Transverse colon (tissue), 4 donors: ENCODE measurements around the gene CISH. TPM values are rescaled to one million over a fixed set of nuclear protein-coding genes. Genes with fewer than 3 reads are reported as not detected.

ENCODE experiments used
- DNase-seq: peaks from one replicate; pipeline ENCODE4 v3.0.0-alpha.2; 2019
- H3K27ac ChIP-seq, 4 donors: fragments of 200-600 bp; sonication (generic); 2 replicates each; pipeline ENCODE4 v1.5.1; 2016 to 2018; ENCODE audit warnings: inconsistent platforms in 4 of 4
- H3K27me3 ChIP-seq: fragments of 200-600 bp; sonication (generic); 2 replicates; pipeline ENCODE4 v1.5.1; 2017; ENCODE audit warnings: inconsistent platforms
- H3K36me3 ChIP-seq, 4 donors: fragments of 200-600 bp; sonication (generic); 2 replicates each; pipeline ENCODE4 v1.5.1; 2017 to 2019; ENCODE audit warnings: inconsistent platforms in 4 of 4
- H3K4me1 ChIP-seq, 4 donors: fragments of 200-600 bp; sonication (generic); 2 replicates each; pipeline ENCODE4 v1.5.1; 2017 to 2020; ENCODE audit warnings: inconsistent platforms in 4 of 4
- H3K4me3 ChIP-seq, 4 donors: fragments of 200-600 bp; sonication (generic); 1 replicate in 1 of 4; 2 replicates in 3 of 4; pipeline versions ENCODE4 v1.5.1 to v1.6.1; 2017 to 2019; ENCODE audit warnings: inconsistent platforms in 4 of 4
- H3K9me3 ChIP-seq, 2 donors: fragments of 200-600 bp; sonication (generic); 2 replicates each; pipeline ENCODE4 v1.5.1; 2017 to 2019; ENCODE audit warnings: inconsistent platforms in 2 of 2
- EP300 ChIP-seq: sonication (generic); formaldehyde crosslinking; IDR thresholded peaks from one replicate; pipeline ENCODE4 v1.6.1; 2017; ENCODE audit warnings: antibody characterized with exemption, low read depth
- POLR2A ChIP-seq: fragments of 450-650 bp; IDR thresholded peaks from one replicate; pipeline ENCODE4 v1.6.1; 2016; ENCODE audit warnings: antibody characterized with exemption, mild to moderate bottlenecking, moderate library complexity
- POLR2AphosphoS5 ChIP-seq, 3 donors: sonication (generic); formaldehyde crosslinking; IDR thresholded peaks; one replicate each; pipeline ENCODE4 v1.6.1; 2016; ENCODE audit warnings: antibody characterized with exemption in 3 of 3
- WGBS, 2 donors: methylation state at CpG; one replicate each; pipeline ENCODE4 v1.1.5; 2018; ENCODE audit warnings: low coverage in 1 of 2; 5-methylcytosine and 5-hydroxymethylcytosine counted together
- in situ Hi-C, 4 donors: fragments of 200-750 bp; cut with MboI; loops; one replicate each; pipeline versions ENCODE4 v1.15.0 to v1.15.1; 2017; ENCODE audit warnings: low sequenced_read_pairs in 3 of 4, low pct_ligation_motif_present in 1 of 4, low pct_unique_long_range_greater_than_20kb in 1 of 4
- intact Hi-C: fragments of 100-400 bp; cut with DNase I; formaldehyde crosslinking; loops from one replicate; pipeline ENCODE4 v1.15.1; 2023; ENCODE audit warnings: low total_unique reads
- total RNA-seq, 4 donors: library from RNA; depleted of rRNA; stranded (reverse); fragments of >200 nt; gene quantifications; one replicate each; pipeline ENCODE4 v1.1.0, GENCODE V29; 2016
- TF ChIP-seq, protein P1 (sequence below), 5 experiments: fragments of 200-600 bp in 3 of 5; fragments of 450-650 bp in 2 of 5; sonication (generic) in 3 of 5; IDR thresholded peaks; 1 replicate in 2 of 5; 2 replicates in 3 of 5; pipeline ENCODE4 v1.5.1; 2016 to 2017; ENCODE audit warnings: antibody characterized with exemption in 5 of 5, inconsistent platforms in 3 of 5, mild to moderate bottlenecking in 2 of 5, moderate library complexity in 1 of 5

Gene CISH
- total RNA-seq, 4 donors from 2014 or later = 3.0 to 15.9 (median 9.2) TPM

DNA sequence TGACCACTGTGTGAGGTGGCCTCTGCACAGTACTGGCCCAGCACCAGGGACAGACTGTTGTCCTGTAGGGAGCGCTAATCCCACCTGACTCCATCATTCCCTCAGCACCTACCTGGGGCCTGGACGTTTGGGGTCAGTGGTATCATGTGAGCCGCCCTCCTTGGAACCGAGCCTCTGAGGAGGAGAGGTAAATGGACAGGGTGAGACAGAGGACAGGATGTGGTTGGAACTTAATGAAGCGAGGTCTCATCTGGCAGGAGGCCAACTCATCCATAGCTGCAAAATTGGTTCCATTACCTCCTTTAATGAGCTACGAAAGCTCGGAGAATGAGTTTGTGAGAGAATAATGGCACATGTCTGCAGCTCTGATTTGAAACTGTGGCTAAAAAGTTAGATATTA is 19.3 kb upstream of the CISH start:
- TF ChIP-seq POLR2AphosphoS5 (IDR thresholded peaks at IDR 0.05) = no peak
- TF ChIP-seq, protein P1, sequence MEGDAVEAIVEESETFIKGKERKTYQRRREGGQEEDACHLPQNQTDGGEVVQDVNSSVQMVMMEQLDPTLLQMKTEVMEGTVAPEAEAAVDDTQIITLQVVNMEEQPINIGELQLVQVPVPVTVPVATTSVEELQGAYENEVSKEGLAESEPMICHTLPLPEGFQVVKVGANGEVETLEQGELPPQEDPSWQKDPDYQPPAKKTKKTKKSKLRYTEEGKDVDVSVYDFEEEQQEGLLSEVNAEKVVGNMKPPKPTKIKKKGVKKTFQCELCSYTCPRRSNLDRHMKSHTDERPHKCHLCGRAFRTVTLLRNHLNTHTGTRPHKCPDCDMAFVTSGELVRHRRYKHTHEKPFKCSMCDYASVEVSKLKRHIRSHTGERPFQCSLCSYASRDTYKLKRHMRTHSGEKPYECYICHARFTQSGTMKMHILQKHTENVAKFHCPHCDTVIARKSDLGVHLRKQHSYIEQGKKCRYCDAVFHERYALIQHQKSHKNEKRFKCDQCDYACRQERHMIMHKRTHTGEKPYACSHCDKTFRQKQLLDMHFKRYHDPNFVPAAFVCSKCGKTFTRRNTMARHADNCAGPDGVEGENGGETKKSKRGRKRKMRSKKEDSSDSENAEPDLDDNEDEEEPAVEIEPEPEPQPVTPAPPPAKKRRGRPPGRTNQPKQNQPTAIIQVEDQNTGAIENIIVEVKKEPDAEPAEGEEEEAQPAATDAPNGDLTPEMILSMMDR (IDR thresholded peaks at IDR 0.05) = no peak
- TF ChIP-seq POLR2A = no peak
- no peak for TF ChIP-seq EP300
- H3K4me3 ChIP-seq = no peak overlapping the region
- DNase-seq = no peak
- peaks cover 0 to 24% (median under 1%) of the 10 kb centered on the region in 4 donors for H3K4me1 ChIP-seq
- no peak overlapping the region for H3K27ac ChIP-seq
- intact Hi-C loops = no loop called here
- in situ Hi-C loops = no loop called here
- 85 to 90% methylated on average over 2 to 7 of the region's 7 CpGs for WGBS, 2 donors
- H3K9me3 ChIP-seq = no peaks in the 10 kb centered on the region
- H3K36me3 ChIP-seq = no peaks in the 10 kb centered on the region
- no peaks in the 10 kb centered on the region for H3K27me3 ChIP-seq

DNA sequence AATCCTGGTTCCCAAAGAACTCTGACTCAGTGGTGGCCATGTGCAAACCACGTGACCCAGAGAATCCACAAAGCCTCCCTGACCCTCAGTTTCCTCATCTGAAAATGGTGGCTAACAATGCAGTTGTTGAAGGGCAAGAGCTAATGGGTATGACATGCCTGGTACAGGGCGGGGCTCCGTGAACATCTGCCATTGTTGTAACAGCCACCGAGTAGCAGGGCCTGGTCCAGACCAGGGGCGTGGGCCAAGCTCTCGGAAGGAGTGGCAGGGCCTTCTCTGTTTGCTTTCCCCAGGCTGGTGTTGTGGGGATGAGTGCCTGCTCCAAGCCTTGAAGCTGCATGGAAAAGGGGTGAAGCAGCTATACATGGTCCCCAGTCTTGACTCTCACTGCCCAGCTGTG is 18.8 kb upstream of the CISH start:
- Histone ChIP-seq H3K27me3 (no peaks in the 10 kb centered on the region), H3K36me3 (no peaks in the 10 kb centered on the region), H3K27ac (no peak overlapping the region), H3K4me1 (peaks cover 0 to 24% (median 4%) of the 10 kb centered on the region in 4 donors), H3K4me3 (no peak overlapping the region), H3K9me3 (no peaks in the 10 kb centered on the region)
- intact Hi-C loops = no loop called here
- no peak for TF ChIP-seq EP300
- no peak for TF ChIP-seq POLR2AphosphoS5 (IDR thresholded peaks at IDR 0.05)
- no peak for TF ChIP-seq POLR2A
- TF ChIP-seq, protein P1 (IDR thresholded peaks at IDR 0.05) = no peak
- WGBS, 2 donors = 92% methylated on average over 6 of the region's 6 CpGs; no CpG with 5 or more reads in 1 of the 2 donors
- in situ Hi-C loops = no loop called here
- DNase-seq = no peak

DNA sequence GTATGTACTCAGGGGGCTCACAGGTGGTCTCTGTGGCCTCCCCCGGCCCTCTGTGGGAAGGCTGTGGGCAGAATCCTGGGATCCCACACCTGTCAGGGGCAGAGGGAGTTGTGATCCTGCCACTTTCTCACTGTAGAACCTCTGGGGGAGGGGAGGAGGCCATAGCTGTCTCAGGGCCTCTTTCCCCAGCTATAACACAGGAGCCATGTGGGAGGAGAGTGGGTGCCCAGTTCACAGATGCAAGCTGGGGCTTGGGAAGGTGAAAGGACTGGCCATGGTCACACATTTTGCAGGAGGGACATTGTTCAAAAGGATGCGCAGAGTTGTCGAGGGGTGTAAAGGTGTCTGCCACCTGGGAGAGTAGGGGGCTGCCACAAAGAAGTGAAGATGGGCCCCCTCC is 17.0 kb upstream of the CISH start:
- DNase-seq = no peak
- intact Hi-C loops = no loop called here
- Histone ChIP-seq H3K27ac (no peak overlapping the region), H3K36me3 (no peaks in the 10 kb centered on the region), H3K4me1 (peaks cover 0 to 29% (median 15%) of the 10 kb centered on the region in 4 donors), H3K9me3 (no peaks in the 10 kb centered on the region), H3K4me3 (no peak overlapping the region), H3K27me3 (no peaks in the 10 kb centered on the region)
- no peak for TF ChIP-seq EP300
- no peak for TF ChIP-seq POLR2AphosphoS5 (IDR thresholded peaks at IDR 0.05)
- TF ChIP-seq, protein P1 (IDR thresholded peaks at IDR 0.05) = no peak
- no peak for TF ChIP-seq POLR2A
- in situ Hi-C loops = loop anchor here in 2 of 4 donors (10.0 kb wide), 1 partner anchor 746 kb away; no protein-coding TSS in a partner anchor
- 88 to 90% methylated on average over 2 to 3 of the region's 3 CpGs for WGBS, 2 donors

DNA sequence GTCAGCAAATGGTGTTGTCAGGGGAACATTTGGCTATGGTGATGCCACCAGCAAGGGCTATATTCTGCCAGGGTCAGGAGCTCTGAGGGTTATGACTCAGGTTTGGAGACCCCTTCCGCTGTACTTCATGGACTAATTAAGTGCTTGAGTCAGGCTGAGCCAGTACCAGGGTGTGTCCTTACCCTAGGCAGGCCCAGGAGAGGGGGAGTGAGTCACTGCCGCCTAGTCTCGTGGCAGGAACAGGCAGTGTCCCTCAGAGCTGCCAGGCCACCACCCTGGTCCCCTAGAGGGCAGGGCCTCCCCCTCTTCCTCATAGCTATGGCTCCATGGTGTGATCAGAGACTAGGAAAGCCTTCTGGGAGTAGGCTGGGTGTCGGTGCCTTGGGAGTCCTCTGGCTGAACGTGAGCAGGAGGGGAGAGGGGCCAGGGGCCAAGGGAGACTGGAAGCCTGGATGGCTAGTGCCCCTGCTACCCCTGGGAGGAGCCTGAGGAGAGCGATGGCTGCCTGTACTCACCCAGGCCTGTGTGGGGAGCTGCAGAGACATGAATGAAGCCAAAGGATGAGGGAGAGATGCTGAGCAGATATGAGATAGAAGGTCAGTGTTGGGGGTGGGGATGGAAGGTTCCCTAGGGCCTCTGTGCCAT is 16.0 kb upstream of the CISH start:
- in situ Hi-C loops = loop anchor here in 2 of 4 donors (10.0 kb wide), 1 partner anchor 747 kb away; no protein-coding TSS in a partner anchor
- TF ChIP-seq, protein P1 (IDR thresholded peaks at IDR 0.05) = no peak
- TF ChIP-seq POLR2AphosphoS5 (IDR thresholded peaks at IDR 0.05) = no peak
- TF ChIP-seq POLR2A = no peak
- no peak overlapping the region for H3K27ac ChIP-seq

More for the DNA sequence above, 16.0 kb upstream of the CISH start:
- no peaks in the 10 kb centered on the region for H3K27me3 ChIP-seq
- no peak overlapping the region for H3K4me3 ChIP-seq
- WGBS, 2 donors = 60% methylated on average over 6 of the region's 6 CpGs; no CpG with 5 or more reads in 1 of the 2 donors
- intact Hi-C loops = no loop called here
- DNase-seq = no peak
- peaks cover 0 to 25% (median 16%) of the 10 kb centered on the region in 4 donors for H3K4me1 ChIP-seq
- no peaks in the 10 kb centered on the region for H3K9me3 ChIP-seq
- no peaks in the 10 kb centered on the region for H3K36me3 ChIP-seq
